ENCODE measurements around the gene TBC1D22B.

DNA sequence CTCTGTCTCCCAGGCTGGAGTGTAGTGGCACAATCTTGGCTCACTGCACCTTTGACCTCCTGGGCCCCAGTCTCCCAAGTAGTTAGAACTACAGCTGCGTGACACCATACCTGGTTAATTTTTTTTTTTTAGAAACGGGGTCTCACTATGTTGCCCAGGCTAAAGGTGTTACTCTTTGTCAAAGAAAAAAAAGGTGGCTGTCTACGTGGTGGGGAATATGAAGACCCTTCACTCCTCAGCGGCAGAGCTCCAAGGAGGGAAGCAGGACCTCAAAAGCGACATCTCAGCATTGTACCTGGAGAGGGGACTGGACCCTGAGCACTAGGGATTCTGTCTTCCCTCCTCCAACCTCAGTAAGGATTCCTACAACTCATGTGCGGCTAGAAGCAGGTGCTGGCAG is 16.4 kb upstream of the TBC1D22B start:
- no peak for TF ChIP-seq EZH2 (IDR thresholded peaks at IDR 0.05; ENCODE audit: insufficient read depth, poor library complexity, severe bottlenecking)
- TF ChIP-seq EZH2phosphoT487 (IDR thresholded peaks at IDR 0.05; ENCODE audit: insufficient read depth, low read depth): no peak
